Measurements from ENCODE around the gene COPE.

- no peak for TF ChIP-seq TAF1 (IDR thresholded peaks at IDR 0.05; ENCODE audit: borderline replicate concordance, insufficient read depth, low read length)
- TF ChIP-seq REST (IDR thresholded peaks at IDR 0.05; ENCODE audit: insufficient read depth in 1 of 2, low read depth in 2 of 2, low read length in 2 of 2), result no peak
- TF ChIP-seq POLR2AphosphoS5 (IDR thresholded peaks at IDR 0.05; ENCODE audit: low read depth, low read length), result no peak
- TF ChIP-seq SIN3A (IDR thresholded peaks at IDR 0.05; ENCODE audit: borderline replicate concordance, insufficient read depth, low read length), result no peak
Measured at GRCh38 chr19:18942692-18943091, 23.5 kb upstream of the COPE start.
